ENCODE measurements around the gene FGF21. TPM values are rescaled to one million over a fixed set of nuclear protein-coding genes. Genes with fewer than 3 reads are reported as not detected.

FGF21 gene
- total and polyA plus RNA-seq, 2 donors (not counting 3 experiments of a cell fraction or from before 2014, with no cell fraction given): not detected

DNA sequence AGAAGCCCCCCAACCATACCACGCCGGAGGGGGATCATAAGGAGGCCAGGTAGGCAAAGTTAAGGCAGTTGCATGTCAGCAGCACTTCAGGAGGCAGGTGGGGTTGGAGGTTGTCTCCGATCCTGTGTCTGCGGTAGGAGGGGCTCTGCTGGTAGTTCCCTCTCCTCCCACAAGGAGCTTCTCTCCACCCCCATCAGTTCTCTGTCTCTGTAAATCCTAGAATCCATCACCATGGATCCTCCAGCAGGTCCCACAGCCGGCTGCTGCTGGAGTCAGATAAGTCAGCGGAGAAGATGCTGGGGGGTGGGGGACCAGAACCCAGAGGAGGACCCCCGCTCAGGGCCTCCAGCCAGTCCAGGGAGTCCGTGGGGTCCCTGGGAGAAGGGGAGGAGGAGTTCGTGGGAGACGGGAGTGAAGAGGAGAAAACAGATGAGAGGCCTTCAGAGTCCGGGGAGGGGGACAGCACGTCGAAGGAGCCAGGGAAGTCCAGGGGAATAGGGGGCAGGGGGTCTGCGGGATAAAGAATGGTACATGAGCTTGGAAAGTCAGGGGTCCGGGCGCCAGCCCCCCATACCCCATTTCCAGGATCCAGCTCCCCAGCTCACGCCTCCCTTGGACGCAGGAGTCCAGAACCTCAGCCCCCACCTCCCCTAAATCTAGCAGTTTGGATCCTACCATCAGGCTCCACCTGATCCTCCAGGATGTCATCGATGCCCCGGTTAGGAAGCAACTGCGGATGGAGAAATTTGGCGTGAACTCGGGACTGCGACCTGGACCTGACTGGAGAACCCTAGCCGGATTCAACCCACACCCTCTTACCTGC lies 42.1 kb upstream of the FGF21 start:
- Histone ChIP-seq H4K20me1 (replicated peaks; ENCODE audit: control insufficient read depth, extremely low read depth, insufficient read depth, low read length) (no peaks in the 10 kb centered on the region), H3K27ac (ENCODE audit: insufficient read depth, low read depth, low read length) (no peak overlapping the region), H3K9me3 (replicated peaks; ENCODE audit: control insufficient read depth, insufficient read depth, low read length) (no peaks in the 10 kb centered on the region), H3K36me3 (ENCODE audit: control insufficient read depth in 2 of 2, extremely low read depth in 1 of 2, insufficient read depth in 2 of 2, low read length in 2 of 2) (no peaks in the 10 kb centered on the region), H3K4me1 (ENCODE audit: control insufficient read depth, extremely low read depth, insufficient read depth, low read length) (peaks cover 15% of the 10 kb centered on the region), H2AFZ (ENCODE audit: low read depth, low read length) (peak overlapping the region; percentile 85), H3K9ac (replicated peaks; ENCODE audit: extremely low read depth, insufficient read depth, low read length) (peak overlapping the region; percentile 7), H3K9me1 (replicated peaks; ENCODE audit: control insufficient read depth, extremely low read depth, insufficient read depth, low read length) (no peaks in the 10 kb centered on the region), H3K4me3 (replicated peaks in 1 of 3; ENCODE audit: insufficient read depth in 1 of 3, low read depth in 1 of 3, low read length in 3 of 3) (peak overlapping the region; percentile 37 to 63 (median 50)), H3K79me2 (ENCODE audit: control insufficient read depth, insufficient read depth, low read length) (no peaks in the 10 kb centered on the region), H3K27me3 (ENCODE audit: control insufficient read depth in 2 of 2, insufficient read depth in 2 of 2, low read length in 2 of 2) (no peaks in the 10 kb centered on the region), H3K4me2 (ENCODE audit: insufficient read depth, low read length) (peak overlapping the region; percentile 61)
- TF ChIP-seq JUN (IDR thresholded peaks at IDR 0.05; ENCODE audit: borderline replicate concordance, insufficient read depth, insufficient read length, low read depth): no peak
- TF ChIP-seq, protein P1, sequence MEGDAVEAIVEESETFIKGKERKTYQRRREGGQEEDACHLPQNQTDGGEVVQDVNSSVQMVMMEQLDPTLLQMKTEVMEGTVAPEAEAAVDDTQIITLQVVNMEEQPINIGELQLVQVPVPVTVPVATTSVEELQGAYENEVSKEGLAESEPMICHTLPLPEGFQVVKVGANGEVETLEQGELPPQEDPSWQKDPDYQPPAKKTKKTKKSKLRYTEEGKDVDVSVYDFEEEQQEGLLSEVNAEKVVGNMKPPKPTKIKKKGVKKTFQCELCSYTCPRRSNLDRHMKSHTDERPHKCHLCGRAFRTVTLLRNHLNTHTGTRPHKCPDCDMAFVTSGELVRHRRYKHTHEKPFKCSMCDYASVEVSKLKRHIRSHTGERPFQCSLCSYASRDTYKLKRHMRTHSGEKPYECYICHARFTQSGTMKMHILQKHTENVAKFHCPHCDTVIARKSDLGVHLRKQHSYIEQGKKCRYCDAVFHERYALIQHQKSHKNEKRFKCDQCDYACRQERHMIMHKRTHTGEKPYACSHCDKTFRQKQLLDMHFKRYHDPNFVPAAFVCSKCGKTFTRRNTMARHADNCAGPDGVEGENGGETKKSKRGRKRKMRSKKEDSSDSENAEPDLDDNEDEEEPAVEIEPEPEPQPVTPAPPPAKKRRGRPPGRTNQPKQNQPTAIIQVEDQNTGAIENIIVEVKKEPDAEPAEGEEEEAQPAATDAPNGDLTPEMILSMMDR (IDR thresholded peaks at IDR 0.05; ENCODE audit: extremely low read depth in 1 of 2, insufficient read depth in 1 of 2, low read depth in 1 of 2, low read length in 2 of 2): peak in 1 of 2 donors; percentile 19
- CTCF ChIA-PET: interaction anchor here (0.6 to 3.9 kb wide), 15 partner anchors 9 to 257 kb away, joined by 3 to 31 read pairs (median 5); partner anchors contain the start of genes CA11 and FUT2
- DNase-seq (ENCODE audit: low read depth, low spot score) (no peak), FAIRE-seq (no peak)
- dilution Hi-C loops (cut with MboI; ENCODE audit: extremely low pct_ligation_motif_present, low sequenced_read_pairs): no loop called here
- POLR2A ChIA-PET: interaction anchor here (1.0 kb wide), 1 partner anchor 12 kb away, joined by 3 read pairs; no protein-coding TSS in a partner anchor
- intact Hi-C loops (cut with micrococcal nuclease): no loop called here
- no TSS peak for BruUV-seq (replicated peaks)
